Neuronal stem cell (in vitro differentiated cells): ENCODE data around the gene GIMAP2.
A peak's percentile ranks its signal among the peaks of the same experiment; 100 is the strongest.
"Not testable (repeated sequence)": the region's sequence is repeated elsewhere in the genome, so short reads cannot be mapped to it uniquely, and the experiment has no call there.

ENCODE experiments used
- DNase-seq: peaks from one replicate; pipeline ENCODE4 v3.0.0-alpha.2; 2013; ENCODE audit warnings: low spot score
- H2AFZ ChIP-seq: one replicate; pipeline ENCODE4 v1.6.1; 2013; ENCODE audit warnings: mild to moderate bottlenecking, low read length, inconsistent platforms
- H2AK5ac ChIP-seq: 2 replicates; pipeline ENCODE4 v1.6.1; 2013; ENCODE audit warnings: low read depth, mild to moderate bottlenecking, inconsistent platforms, low read length, moderate library complexity, mixed read lengths
- H2BK120ac ChIP-seq: 2 replicates; pipeline ENCODE4 v1.6.1; 2013; ENCODE audit warnings: low read depth, mild to moderate bottlenecking, inconsistent platforms, low read length, moderate library complexity, mixed read lengths
- H2BK12ac ChIP-seq: one replicate; pipeline ENCODE4 v1.6.1; 2013; ENCODE audit warnings: low read length, inconsistent platforms
- H2BK15ac ChIP-seq: 2 replicates; pipeline ENCODE4 v1.6.1; 2013; ENCODE audit warnings: mild to moderate bottlenecking, low read length, inconsistent platforms, mixed read lengths
- H2BK5ac ChIP-seq: one replicate; pipeline ENCODE4 v1.6.1; 2013; ENCODE audit warnings: inconsistent platforms, mild to moderate bottlenecking, low read length, moderate library complexity
- H3K14ac ChIP-seq: one replicate; pipeline ENCODE4 v1.6.1; 2013; ENCODE audit warnings: low read length, inconsistent platforms
- H3K18ac ChIP-seq: 2 replicates; pipeline ENCODE4 v1.6.1; 2013; ENCODE audit warnings: low read length, inconsistent platforms
- H3K23ac ChIP-seq: 2 replicates; pipeline ENCODE4 v1.6.1; 2013; ENCODE audit warnings: low read depth, mild to moderate bottlenecking, mixed read lengths, low read length, inconsistent platforms; ENCODE audit not compliant: poor library complexity
- H3K27ac ChIP-seq: replicated peaks from 3 replicates; pipeline ENCODE4 v1.5.1; 2013; ENCODE audit warnings: low read length, inconsistent platforms
- H3K27me3 ChIP-seq, 3 experiments: 2 replicates each; pipeline ENCODE4 v1.6.1; 2013; ENCODE audit warnings: low read length in 3 of 3, mild to moderate bottlenecking in 2 of 3, inconsistent platforms in 1 of 3, low read depth in 1 of 3, mixed read lengths in 1 of 3, moderate library complexity in 1 of 3; ENCODE audit not compliant: control insufficient read depth in 3 of 3, insufficient read depth in 3 of 3
- H3K36me3 ChIP-seq, 2 donors: replicated peaks in 1 of 2; 2 replicates each; pipeline ENCODE4 v1.6.1; 2013; ENCODE audit warnings: low read length in 2 of 2; ENCODE audit not compliant: control insufficient read depth in 2 of 2, insufficient read depth in 2 of 2
- H3K4ac ChIP-seq: 2 replicates; pipeline ENCODE4 v1.6.1; 2013; ENCODE audit warnings: inconsistent platforms, mild to moderate bottlenecking, low read length, moderate library complexity
- H3K4me1 ChIP-seq, 2 donors: 1 replicate in 1 of 2; 2 replicates in 1 of 2; pipeline ENCODE4 v1.6.1; 2013; ENCODE audit warnings: low read length in 2 of 2, low read depth in 1 of 2; ENCODE audit not compliant: control insufficient read depth in 2 of 2, insufficient read depth in 1 of 2
- H3K4me2 ChIP-seq: one replicate; pipeline ENCODE4 v1.6.1; 2013; ENCODE audit warnings: mild to moderate bottlenecking, low read length, inconsistent platforms; ENCODE audit not compliant: insufficient read depth, poor library complexity, severe bottlenecking
- H3K4me3 ChIP-seq, 2 donors: 2 replicates each; pipeline ENCODE4 v1.5.1; 2013; ENCODE audit warnings: low read length in 2 of 2, mild to moderate bottlenecking in 2 of 2, inconsistent platforms in 1 of 2, moderate library complexity in 1 of 2
- H3K79me1 ChIP-seq: one replicate; pipeline ENCODE4 v1.6.1; 2013; ENCODE audit warnings: low read depth, mild to moderate bottlenecking, inconsistent platforms, low read length, moderate library complexity
- H3K9ac ChIP-seq: one replicate; pipeline ENCODE4 v1.6.1; 2013; ENCODE audit warnings: mild to moderate bottlenecking, low read depth, low read length, inconsistent platforms; ENCODE audit not compliant: poor library complexity
- H3K9me3 ChIP-seq, 2 donors: replicated peaks in 1 of 2; 2 replicates each; pipeline versions ENCODE3 to v1.6.1; 2013; ENCODE audit warnings: low read length in 2 of 2, mild to moderate bottlenecking in 2 of 2, inconsistent platforms in 1 of 2, low read depth in 1 of 2, mixed read lengths in 1 of 2, moderate library complexity in 1 of 2; ENCODE audit not compliant: control insufficient read depth in 2 of 2, insufficient read depth in 1 of 2
- H4K8ac ChIP-seq: one replicate; pipeline ENCODE4 v1.6.1; 2013; ENCODE audit warnings: low read depth, mild to moderate bottlenecking, inconsistent platforms, low read length, moderate library complexity
- H4K91ac ChIP-seq: one replicate; pipeline ENCODE4 v1.6.1; 2013; ENCODE audit warnings: low read length, low read depth, mild to moderate bottlenecking, inconsistent platforms; ENCODE audit not compliant: poor library complexity
- WGBS, 2 donors: extraction: QIAGEN DNeasy Blood & Tissue Kit; methylation state at CpG; one replicate each; pipeline ENCODE4 v1.1.7; 2013; ENCODE audit warnings: missing lambda C conversion rate in 2 of 2, mixed read lengths in 1 of 2; ENCODE audit not compliant: insufficient read length in 2 of 2, insufficient replicate concordance in 1 of 2; ENCODE audit errors: extremely low coverage in 2 of 2; 5-methylcytosine and 5-hydroxymethylcytosine counted together

GIMAP2 gene

DNA sequence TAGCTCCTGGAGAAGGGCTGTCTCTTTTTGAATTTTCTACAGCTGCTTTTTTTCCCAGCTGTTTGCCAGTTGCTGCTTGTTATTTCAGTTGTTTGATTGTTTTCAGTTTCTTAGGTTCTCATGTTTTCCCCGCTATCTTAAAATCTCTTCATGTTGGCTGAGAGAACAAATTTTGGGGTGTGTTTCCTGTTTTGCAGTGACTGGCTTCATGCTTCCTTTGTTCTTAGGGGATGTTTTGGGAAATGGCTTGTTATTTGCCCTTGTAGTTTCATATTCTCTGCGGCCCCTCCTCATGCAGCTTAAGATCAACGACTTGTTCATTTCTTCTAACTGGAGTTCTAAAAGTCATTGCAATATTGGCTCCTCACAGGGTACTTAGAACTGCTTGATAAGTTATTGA, 8.7 kb upstream of the GIMAP2 start:
- not testable (repeated sequence) for H3K27ac ChIP-seq, H3K18ac ChIP-seq, H3K14ac ChIP-seq, DNase-seq, H3K4me1 ChIP-seq, H3K4ac ChIP-seq, H2BK5ac ChIP-seq, H2AFZ ChIP-seq, H3K27me3 ChIP-seq, H4K8ac ChIP-seq, H3K4me2 ChIP-seq, H3K9me3 ChIP-seq, H3K4me3 ChIP-seq, H3K36me3 ChIP-seq, H2BK15ac ChIP-seq, H2BK12ac ChIP-seq, H3K79me1 ChIP-seq, H2AK5ac ChIP-seq, H3K9ac ChIP-seq, H4K91ac ChIP-seq, H3K23ac ChIP-seq, H2BK120ac ChIP-seq
- WGBS, 2 donors = no CpG with 5 or more reads among the region's 3 CpGs

DNA sequence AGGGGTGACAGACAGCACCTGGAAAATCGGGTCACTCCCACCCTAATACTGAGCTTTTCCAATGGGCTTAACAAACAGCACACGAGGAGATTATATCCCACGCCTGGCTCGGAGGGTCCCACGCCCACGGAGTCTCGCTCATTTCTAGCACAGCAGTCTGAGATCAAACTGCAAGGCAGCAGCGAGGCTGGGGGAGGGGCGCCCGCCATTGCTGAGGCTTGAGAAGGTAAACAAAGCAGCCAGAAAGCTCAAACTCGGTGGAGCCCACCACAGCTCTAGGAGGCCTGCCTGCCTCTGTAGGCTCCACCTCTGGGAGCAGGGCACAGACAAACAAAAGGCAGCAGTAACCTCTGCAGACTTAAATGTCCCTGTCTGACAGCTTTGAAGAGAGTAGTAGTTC, 6.9 kb upstream of the GIMAP2 start:
- not testable (repeated sequence) for H3K18ac ChIP-seq, H3K4me2 ChIP-seq, H2BK12ac ChIP-seq, H3K23ac ChIP-seq, H3K4me3 ChIP-seq, H3K4me1 ChIP-seq, H2AFZ ChIP-seq, H3K14ac ChIP-seq, H3K27me3 ChIP-seq, H3K9ac ChIP-seq, DNase-seq, H2BK5ac ChIP-seq, H3K27ac ChIP-seq, H3K9me3 ChIP-seq, H2AK5ac ChIP-seq, H4K8ac ChIP-seq, H2BK15ac ChIP-seq, H3K4ac ChIP-seq, H3K36me3 ChIP-seq, H2BK120ac ChIP-seq, H4K91ac ChIP-seq, H3K79me1 ChIP-seq
- no CpG with 5 or more reads among the region's 11 CpGs for WGBS, 2 donors

DNA sequence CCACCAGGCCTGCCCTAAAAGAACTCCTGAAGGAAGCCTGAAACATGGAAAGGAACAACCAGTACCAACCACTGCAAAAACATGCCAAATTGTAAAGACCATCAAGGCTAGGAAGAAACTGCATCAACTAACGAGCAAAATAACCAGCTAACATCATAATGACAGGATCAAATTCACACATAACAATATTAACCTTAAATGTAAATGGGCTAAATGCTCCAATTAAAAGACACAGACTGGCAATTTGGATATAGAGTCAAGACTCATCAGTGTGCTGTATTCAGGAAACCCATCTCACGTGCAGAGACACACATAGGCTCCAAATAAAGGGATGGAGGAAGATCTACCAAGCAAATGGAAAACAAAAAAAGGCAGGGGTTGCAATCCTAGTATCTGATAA, 5.1 kb upstream of the GIMAP2 start:
- H2BK120ac ChIP-seq, H2AFZ ChIP-seq, H3K4me3 ChIP-seq, H2BK5ac ChIP-seq, H3K79me1 ChIP-seq, H3K27ac ChIP-seq, H3K4me2 ChIP-seq, H3K27me3 ChIP-seq, H2BK12ac ChIP-seq, DNase-seq, H4K91ac ChIP-seq, H3K4ac ChIP-seq, H3K36me3 ChIP-seq, H3K4me1 ChIP-seq, H3K18ac ChIP-seq, H3K23ac ChIP-seq, H2AK5ac ChIP-seq, H2BK15ac ChIP-seq, H3K9me3 ChIP-seq, H3K14ac ChIP-seq, H4K8ac ChIP-seq, H3K9ac ChIP-seq: not testable (repeated sequence)
- WGBS, 2 donors = no CpG with 5 or more reads among the region's 2 CpGs

DNA sequence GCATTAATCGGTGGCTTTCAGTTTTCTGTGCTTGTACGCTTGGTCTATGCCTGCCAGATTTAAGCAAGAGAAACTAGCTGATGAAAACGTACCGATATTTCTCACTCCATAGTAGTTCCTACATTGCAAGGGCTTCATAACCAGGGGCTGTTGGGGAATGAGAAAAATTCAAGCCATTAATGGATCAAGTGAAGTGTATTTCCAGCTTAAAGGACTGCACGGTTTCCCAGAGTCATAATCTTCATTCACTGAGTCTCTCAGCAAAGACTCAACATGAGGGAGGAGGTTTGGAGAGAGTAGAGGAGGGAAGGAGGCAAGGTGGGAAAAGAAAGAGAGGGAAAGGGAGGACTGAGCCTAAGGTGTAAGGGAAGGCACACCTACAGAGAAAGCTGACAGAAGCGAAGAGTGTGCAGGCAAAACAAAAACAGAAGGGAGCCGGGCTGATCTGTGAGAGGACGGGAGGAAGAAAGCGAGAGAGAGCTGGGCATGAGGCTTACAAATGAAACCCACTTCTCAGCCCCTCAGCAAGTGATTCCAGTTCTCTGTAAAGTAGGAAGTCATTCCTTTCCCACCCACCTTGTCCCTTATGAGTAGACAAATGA, 625 bp downstream of the GIMAP2 start:
- no peak overlapping the region for H4K91ac ChIP-seq
- peak overlapping the region; percentile 44 for H2AFZ ChIP-seq
- H3K4ac ChIP-seq = no peak overlapping the region
- H4K8ac ChIP-seq = no peak overlapping the region
- H3K36me3 ChIP-seq = no peaks in the 10 kb centered on the region
- no peak overlapping the region for H3K9ac ChIP-seq
- no peak overlapping the region for H3K27ac ChIP-seq
- H3K14ac ChIP-seq = no peak overlapping the region
- no peak overlapping the region for H3K4me3 ChIP-seq
- H3K23ac ChIP-seq = no peak overlapping the region
- WGBS, 2 donors = no CpG with 5 or more reads among the region's 9 CpGs
- no peak overlapping the region for H2AK5ac ChIP-seq
- H3K18ac ChIP-seq = no peak overlapping the region
- H3K27me3 ChIP-seq = no peaks in the 10 kb centered on the region
- no peak overlapping the region for H2BK15ac ChIP-seq
- no peak overlapping the region for H3K4me2 ChIP-seq
- H3K9me3 ChIP-seq = peaks cover 0 to 2% of the 10 kb centered on the region in 2 donors
- H2BK120ac ChIP-seq = no peak overlapping the region
- H3K4me1 ChIP-seq = no peaks in the 10 kb centered on the region
- H2BK12ac ChIP-seq = no peak overlapping the region
- no peak overlapping the region for H2BK5ac ChIP-seq
- no peak for DNase-seq
- no peaks in the 10 kb centered on the region for H3K79me1 ChIP-seq
